D721Med (cell line): Measurements from ENCODE around the gene CUX1.

Experiments used
- DNase-seq: peaks from one replicate; pipeline ENCODE4 v3.0.0; 2011; ENCODE audit warnings: low spot score; ENCODE audit not compliant: insufficient read length
- FAIRE-seq: peaks from 2 replicates; lab custom pipeline; 2011; peaks lifted over from hg19 to GRCh38; lab: Jason Lieb, UNC
- TF ChIP-seq, protein P1 (sequence below): IDR thresholded peaks from 2 replicates; pipeline ENCODE4 v1.5.1; 2012; ENCODE audit warnings: mild to moderate bottlenecking, control low read depth; ENCODE audit not compliant: insufficient read depth; ENCODE audit errors: missing control alignments

The CUX1 gene

DNA sequence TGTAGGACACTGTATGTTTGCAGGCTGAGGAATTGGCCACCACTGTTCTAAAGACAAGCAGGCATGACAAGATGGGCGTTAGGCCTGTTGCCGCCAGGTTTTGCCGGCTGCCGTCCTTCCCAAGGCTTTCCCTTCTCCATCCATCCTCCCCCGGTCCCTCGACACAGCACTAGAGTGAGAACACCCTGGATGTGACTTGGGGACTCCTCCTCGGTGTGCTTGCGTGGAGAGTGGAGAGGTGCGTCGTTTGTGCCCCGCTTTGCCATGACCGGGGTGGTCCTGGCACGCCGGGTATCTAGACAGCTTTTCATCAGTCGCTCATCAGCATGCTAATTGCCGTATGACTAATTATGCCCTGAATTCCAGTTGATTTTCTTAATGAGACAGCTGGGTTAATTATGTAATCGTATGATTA, 262.6 kb downstream of the CUX1 start:
- TF ChIP-seq, protein P1, sequence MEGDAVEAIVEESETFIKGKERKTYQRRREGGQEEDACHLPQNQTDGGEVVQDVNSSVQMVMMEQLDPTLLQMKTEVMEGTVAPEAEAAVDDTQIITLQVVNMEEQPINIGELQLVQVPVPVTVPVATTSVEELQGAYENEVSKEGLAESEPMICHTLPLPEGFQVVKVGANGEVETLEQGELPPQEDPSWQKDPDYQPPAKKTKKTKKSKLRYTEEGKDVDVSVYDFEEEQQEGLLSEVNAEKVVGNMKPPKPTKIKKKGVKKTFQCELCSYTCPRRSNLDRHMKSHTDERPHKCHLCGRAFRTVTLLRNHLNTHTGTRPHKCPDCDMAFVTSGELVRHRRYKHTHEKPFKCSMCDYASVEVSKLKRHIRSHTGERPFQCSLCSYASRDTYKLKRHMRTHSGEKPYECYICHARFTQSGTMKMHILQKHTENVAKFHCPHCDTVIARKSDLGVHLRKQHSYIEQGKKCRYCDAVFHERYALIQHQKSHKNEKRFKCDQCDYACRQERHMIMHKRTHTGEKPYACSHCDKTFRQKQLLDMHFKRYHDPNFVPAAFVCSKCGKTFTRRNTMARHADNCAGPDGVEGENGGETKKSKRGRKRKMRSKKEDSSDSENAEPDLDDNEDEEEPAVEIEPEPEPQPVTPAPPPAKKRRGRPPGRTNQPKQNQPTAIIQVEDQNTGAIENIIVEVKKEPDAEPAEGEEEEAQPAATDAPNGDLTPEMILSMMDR: no peak
- FAIRE-seq (no peak), DNase-seq (no peak)

DNA sequence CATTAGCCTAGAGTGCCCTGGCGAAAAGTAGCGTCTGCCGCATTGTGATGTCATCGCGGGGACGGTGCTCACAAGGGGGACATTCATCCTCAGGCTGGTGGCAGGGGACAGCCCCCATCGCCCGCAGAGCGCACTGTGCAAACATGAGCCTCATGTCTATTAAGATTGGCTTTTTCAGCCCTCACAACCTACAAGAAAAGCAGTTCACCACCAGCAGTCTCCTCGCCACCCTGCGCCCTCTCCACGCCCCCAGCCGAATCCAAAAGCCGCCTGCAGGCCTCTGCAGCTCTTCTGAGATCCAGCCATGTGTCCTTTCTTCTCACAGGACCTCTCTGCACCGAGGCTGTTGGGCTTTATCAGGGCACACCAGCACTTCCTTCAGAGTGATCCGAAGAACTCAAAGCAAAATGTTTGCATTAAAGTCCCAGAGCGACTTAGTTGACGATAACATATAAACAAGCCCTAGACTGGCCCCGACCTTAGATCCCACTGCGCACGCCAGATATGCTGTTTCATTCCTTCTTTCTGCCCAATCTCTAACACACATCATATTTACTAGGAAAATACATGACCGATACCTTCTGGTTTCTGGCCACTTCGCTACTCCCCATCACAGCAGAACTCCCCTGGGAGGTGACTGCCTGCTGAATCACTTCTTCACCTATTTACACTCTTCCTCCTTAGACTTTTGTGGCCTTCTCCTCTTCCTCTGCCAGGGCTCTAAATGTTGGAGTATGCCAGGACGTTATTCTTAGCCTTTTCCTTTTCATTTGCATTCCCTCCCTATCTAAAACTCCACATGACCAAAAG, 263.2 kb downstream of the CUX1 start:
- no peak for DNase-seq
- no peak for FAIRE-seq

DNA sequence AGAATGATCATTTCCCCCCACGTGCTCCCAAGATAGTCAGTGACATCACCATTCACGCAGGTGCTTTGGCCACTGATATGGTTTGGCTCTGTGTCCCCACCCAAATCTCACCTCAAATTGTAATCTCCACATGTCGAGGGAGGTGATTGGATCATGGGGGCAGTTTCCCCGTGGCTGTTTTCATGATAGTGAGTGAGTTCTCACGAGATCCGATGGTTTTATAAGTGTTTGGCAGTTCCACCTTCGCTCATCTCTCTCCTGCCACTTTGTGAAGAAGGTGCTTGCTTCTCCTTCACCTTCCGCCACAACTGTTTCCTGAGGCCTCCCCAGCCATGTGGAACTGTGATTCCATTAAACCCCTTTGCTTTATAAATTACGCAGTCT, 263.8 kb downstream of the CUX1 start:
- no peak for DNase-seq
- TF ChIP-seq, protein P1: no peak
- FAIRE-seq: no peak

More for the DNA sequence above, 263.2 kb downstream of the CUX1 start:
- TF ChIP-seq, protein P1: no peak

DNA sequence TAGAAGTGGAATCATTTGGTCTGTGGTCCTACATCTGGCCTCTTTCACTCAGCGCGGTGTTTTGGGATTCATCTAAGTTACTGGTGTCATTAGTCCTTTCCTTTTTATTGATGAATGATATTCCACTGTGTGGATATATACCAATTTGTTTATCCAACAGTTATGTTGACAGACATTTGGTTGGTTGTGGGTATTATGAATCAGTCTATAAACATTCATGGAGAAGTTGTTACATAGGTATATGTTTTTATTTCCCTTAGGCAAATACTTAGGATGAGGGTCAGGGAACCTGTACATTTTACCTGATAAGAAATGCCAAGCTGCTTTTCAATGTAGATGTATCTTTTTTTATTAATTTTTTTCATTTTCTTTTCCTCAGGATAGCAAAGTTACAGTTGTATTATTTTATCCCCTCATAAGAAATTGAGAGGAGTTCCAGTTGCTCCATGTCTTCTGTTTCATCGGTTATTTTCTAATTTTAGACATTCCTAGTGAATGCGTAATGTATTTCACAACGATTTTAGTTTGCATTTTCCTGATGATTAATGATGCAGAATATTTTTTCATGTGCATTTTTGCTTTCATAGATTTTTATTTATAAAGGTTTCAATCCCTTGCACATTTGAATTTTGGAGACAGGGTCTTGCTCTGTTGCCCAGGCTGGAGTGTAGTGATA, 265.4 kb downstream of the CUX1 start:
- DNase-seq: no peak

DNA sequence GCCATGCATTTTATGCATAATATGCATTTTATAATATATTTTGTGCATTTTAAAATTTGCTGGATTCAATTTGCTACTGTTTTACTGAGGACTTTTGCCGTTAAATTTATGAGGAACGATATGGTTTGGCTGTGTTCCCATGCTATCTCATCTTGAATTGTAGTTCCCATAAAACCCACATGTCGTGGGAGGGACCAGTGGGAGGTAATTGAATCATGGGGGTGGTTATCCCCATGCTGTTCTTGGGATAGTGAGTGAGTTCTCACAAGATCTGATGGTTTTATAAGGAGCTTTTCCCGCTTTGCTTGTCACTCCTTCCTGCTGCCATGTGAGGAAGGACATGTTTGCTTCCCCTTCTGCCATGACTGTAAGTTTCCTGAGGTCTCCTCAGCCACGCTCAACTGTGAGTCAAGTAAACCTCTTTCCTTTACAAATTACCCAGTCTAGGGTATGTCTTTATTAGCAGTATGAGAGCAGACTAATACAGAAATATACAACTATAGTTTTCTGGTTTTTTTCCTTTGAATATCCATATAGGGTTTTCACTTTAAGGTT, 267.9 kb downstream of the CUX1 start:
- FAIRE-seq (no peak), DNase-seq (no peak)
- TF ChIP-seq, protein P1: no peak

More for the DNA sequence above, 265.4 kb downstream of the CUX1 start:
- FAIRE-seq: no peak
- TF ChIP-seq, protein P1: no peak

DNA sequence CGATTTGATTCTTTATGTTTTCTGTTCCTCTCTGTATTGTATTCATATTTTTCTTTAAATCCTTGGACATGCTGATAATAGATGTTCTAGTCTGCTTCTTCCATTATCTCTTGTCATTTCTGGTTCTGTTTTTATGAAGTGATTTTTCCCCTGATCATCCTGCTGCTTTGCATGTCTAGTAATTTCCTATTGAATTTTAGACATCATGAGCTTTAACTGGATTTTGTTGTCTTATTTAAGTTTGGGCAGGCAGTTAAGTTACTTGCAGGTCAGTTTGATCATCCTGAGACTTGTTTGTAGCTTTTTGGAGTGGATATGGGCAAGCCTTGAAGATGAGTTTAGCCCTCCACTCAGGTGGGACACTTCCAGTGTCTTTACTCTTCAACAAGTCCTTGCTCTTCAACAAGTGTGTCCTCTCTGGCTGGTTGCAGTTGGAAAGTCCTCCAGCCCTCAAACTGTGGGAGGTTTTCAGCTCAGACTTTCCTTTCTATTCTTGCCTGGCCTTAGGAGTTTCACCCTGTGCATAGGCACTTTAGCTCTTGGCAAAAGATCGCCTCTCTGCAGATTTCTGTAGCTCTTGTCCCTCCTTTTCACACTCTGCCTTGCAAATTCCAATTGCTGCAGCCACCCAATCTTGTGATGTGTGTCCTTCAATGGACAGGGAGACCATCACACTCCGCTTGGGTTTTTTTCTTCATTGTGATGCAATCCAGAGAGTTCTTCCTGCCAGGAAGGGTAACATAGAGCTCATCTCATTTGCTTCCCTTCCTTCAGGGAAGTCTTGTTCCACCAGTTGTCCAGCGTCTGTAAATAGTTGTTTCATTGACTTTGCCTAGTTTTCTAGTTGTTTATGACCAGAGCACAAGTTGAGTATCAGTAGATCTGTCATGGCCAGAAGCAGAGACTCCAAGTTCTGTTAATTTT, 272.0 kb downstream of the CUX1 start:
- FAIRE-seq: no peak
- no peak for DNase-seq
- TF ChIP-seq, protein P1: no peak
